ENCODE results near the gene IGFBP1.
"Not testable (repeated sequence)": the region's sequence is repeated elsewhere in the genome, so short reads cannot be mapped to it uniquely, and the experiment has no call there.

IGFBP1 gene

DNA sequence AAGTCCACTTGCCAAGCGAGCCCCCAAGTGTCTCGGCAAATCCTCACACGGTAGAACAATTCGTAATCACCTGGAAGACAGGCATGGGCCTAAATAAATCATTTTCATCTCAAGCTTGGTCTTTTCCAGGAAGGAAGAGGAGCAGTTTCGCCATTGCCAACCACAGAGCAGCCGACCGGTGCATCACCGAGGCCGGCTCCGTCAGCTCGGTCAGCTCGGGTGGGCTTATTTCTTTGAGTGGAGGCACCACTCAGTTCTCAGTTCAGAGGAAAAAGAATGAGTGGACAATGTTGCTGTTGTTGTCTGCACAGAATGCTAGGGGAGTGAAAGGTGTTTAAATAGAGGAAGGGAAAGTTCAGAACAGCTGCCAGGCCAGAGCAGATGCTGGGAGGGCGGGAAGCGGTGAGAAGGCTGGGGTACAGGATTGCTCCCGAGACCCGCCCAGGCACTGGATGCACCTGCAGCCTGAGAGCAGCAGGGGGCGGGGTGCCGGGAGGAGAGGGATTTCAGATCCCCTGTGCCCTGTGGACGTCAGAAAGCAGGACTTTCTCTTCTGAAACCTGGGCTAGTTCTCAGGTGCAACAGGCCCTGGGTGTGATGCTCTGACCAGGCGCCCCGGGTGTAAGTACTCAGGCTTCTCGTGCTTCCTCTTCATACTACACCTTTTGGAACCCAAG, 50.5 kb downstream of the IGFBP1 start:
- DNase-seq (ENCODE audit: low spot score), result peak; percentile 20

GRCh38 chr7:45939574-45939973, 51.3 kb downstream of the IGFBP1 start:
- DNase-seq (ENCODE audit: low spot score), result no peak

- not testable (repeated sequence) for DNase-seq (ENCODE audit: low spot score)
Observed at GRCh38 chr7:45940237-45940781, 52.0 kb downstream of the IGFBP1 start.

DNA sequence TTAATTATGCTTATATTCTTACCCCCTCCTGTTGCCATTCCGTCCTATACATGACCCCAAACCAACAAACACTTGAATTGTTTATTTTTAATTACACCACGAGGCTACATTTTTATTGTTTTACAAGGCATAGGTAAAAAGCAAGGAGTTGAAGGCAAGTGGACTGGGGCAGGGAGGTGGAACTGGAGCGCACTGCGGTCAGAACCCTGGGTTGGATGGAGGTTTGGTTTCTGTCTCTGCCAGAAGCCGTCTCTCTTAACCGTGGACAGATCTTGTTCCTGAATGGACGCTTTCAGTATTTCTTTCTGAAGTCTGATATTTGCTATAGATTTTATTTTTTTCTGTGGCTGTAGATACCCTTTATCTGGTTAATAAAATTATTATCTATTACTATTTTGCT, 52.7 kb downstream of the IGFBP1 start:
- DNase-seq (ENCODE audit: low spot score), result no peak

All from LoVo (cell line).